H1 (cell line): ENCODE results near the gene AIF1. TPM values are rescaled to one million over a fixed set of nuclear protein-coding genes. Genes with fewer than 3 reads are reported as not detected.
A peak's percentile ranks its signal among the peaks of the same experiment; 100 is the strongest.

ENCODE experiments used
- ATF3 ChIP-seq: IDR thresholded peaks from 2 replicates; pipeline ENCODE4 v1.6.1; 2011; ENCODE audit warnings: low read depth, mild to moderate bottlenecking, low read length; ENCODE audit not compliant: insufficient read depth
- CHD1 ChIP-seq: IDR thresholded peaks from 2 replicates; pipeline ENCODE4 v1.6.1; 2012; ENCODE audit warnings: low read depth, low read length, improper control_type of control experiment
- CTBP2 ChIP-seq: IDR thresholded peaks from 2 replicates; pipeline ENCODE4 v1.7.0; 2011; ENCODE audit warnings: borderline replicate concordance, mild to moderate bottlenecking, moderate library complexity, mixed read lengths, low read length; ENCODE audit not compliant: insufficient read depth, insufficient read length
- HDAC2 ChIP-seq, 2 experiments: fragments of 300-600 bp in 1 of 2; sonication (generic) in 1 of 2; IDR thresholded peaks; 2 replicates each; pipeline ENCODE4 v1.6.1; 2011 to 2012; ENCODE audit warnings: low read depth in 2 of 2, low read length in 2 of 2, mild to moderate bottlenecking in 2 of 2, moderate library complexity in 2 of 2, borderline replicate concordance in 1 of 2, inconsistent platforms in 1 of 2
- JUND ChIP-seq: IDR thresholded peaks from 2 replicates; pipeline ENCODE4 v1.6.1; 2011; ENCODE audit warnings: mild to moderate bottlenecking, improper control_type of control experiment, low read length
- POU5F1 ChIP-seq: IDR thresholded peaks from 2 replicates; pipeline ENCODE4 v1.6.1; 2011; ENCODE audit warnings: low read depth, mild to moderate bottlenecking, low read length, moderate library complexity
- RNF2 ChIP-seq: fragments of 200-900, 300-1000 bp; sonication (generic); IDR thresholded peaks from 2 replicates; pipeline ENCODE4 v1.7.1; 2016; ENCODE audit warnings: borderline replicate concordance, low read depth, mild to moderate bottlenecking, antibody characterized with exemption, low read length; ENCODE audit not compliant: poor library complexity, severe bottlenecking; ENCODE audit errors: missing control alignments
- SIN3A ChIP-seq, 2 experiments: IDR thresholded peaks in 1 of 2; conservative IDR thresholded peaks in 1 of 2; 2 replicates each; pipeline ENCODE4 v1.6.1; 2011 to 2012; ENCODE audit warnings: low read length in 2 of 2, improper control_type of control experiment in 1 of 2, low read depth in 1 of 2, mild to moderate bottlenecking in 1 of 2
- SUZ12 ChIP-seq: fragments of 200-600 bp; sonication (generic); IDR thresholded peaks from 2 replicates; pipeline ENCODE4 v1.6.1; 2012; ENCODE audit warnings: mild to moderate bottlenecking, inconsistent platforms, low read length, moderate library complexity, mixed read lengths
- YY1 ChIP-seq: IDR thresholded peaks from 2 replicates; pipeline ENCODE4 v1.6.1; 2011; ENCODE audit warnings: low read depth, mild to moderate bottlenecking, low read length
- polyA plus RNA-seq, 7 experiments: library from polyadenylated mRNA; depleted of rRNA in 3 of 7; stranded (reverse) in 5 of 7; unstranded in 2 of 7; fragments of >200 nt in 5 of 7; fragments of 200-250 nt in 2 of 7; gene quantifications; 1 replicate in 5 of 7; 2 replicates in 1 of 7; 4 replicates in 1 of 7; pipeline versions ENCODE4 v1.2.1 to v1.2.3, GENCODE V29; 2011 to 2013; ENCODE audit warnings: missing spikeins in 2 of 7, mixed read lengths in 2 of 7
- total RNA-seq: library from RNA; stranded (reverse); fragmentation: NEBNext Ultra II Directional; extraction: Animal tissue kit (Norgen Biotek cat#: 25700); gene quantifications from 2 replicates; pipeline ENCODE4 v1.2.1, GENCODE V29; 2021

The AIF1 gene
- total and polyA plus RNA-seq, 2 of the 8 experiments (the other 6 are each of a cell fraction or from before 2014, with no cell fraction given): 6.3 to 9.8 TPM

GRCh38 chr6:31665501-31666336, 50.7 kb downstream of the AIF1 start, which contains the start of gene CSNK2B (continued):
- TF ChIP-seq POU5F1 (no peak), SUZ12 (no peak), ATF3 (peak; percentile 63; the same call in 1 of the 2 replicates), CHD1 (no peak), HDAC2 (IDR thresholded peaks at IDR 0.05; ENCODE audit: borderline replicate concordance in 1 of 2, low read depth in 2 of 2, low read length in 2 of 2) (peak in 1 of 2 experiments; percentile 77; a peak in 1 of 4 replicates), SIN3A (conservative IDR thresholded peaks at IDR 0.05 in 1 of 2, IDR thresholded peaks at IDR 0.05 in 1 of 2; ENCODE audit: low read depth in 1 of 2, low read length in 2 of 2) (peak in 1 of 2 experiments; percentile 94; a peak in 2 of 4 replicates), YY1 (no peak), CTBP2 (no peak), RNF2 (no peak), JUND (no peak)
